CD4-positive, alpha-beta T cell treated with Interferon alpha-2 for 1 hour (primary cell): Measurements from ENCODE around the gene TRAF3IP3.

ENCODE experiments used
- DNase-seq, 2 donors: peaks; one replicate each; pipeline ENCODE4 v3.0.0-alpha.2; 2020 to 2022

TRAF3IP3 gene, protein sequence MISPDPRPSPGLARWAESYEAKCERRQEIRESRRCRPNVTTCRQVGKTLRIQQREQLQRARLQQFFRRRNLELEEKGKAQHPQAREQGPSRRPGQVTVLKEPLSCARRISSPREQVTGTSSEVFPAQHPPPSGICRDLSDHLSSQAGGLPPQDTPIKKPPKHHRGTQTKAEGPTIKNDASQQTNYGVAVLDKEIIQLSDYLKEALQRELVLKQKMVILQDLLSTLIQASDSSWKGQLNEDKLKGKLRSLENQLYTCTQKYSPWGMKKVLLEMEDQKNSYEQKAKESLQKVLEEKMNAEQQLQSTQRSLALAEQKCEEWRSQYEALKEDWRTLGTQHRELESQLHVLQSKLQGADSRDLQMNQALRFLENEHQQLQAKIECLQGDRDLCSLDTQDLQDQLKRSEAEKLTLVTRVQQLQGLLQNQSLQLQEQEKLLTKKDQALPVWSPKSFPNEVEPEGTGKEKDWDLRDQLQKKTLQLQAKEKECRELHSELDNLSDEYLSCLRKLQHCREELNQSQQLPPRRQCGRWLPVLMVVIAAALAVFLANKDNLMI

DNA sequence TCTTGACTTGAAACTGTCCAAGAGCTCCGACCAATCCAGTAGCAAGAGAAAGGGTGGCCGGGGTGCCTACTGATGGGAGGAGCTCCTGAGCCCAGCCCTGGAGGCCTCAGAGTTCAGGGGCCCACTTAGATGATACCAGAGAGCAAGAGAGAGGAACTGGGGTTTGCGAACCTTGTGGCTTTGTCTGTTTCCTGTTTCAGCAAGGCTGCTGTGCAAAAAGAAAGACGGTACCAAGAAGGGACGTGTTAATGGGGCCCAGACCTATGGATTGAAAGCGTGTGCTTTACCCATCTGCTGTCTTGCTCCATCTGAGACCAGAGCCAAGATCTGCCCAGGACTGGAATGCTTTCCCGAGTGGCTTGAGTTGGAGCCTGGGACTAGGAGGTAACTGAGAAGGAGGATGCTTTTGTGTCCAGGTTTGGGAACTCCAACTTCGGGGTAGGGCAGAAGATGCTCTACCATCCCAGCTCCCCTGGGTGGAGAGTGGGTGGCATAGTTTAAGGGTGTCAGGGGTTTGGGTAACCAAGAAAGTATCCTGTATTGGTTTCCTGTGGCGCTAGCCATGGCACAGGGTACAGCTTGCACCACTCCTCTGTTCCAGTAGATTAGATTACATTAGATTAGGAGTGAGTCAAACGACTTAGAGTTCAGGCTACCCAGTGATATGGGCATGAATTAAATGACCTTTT lies at the start of gene TRAF3IP3:
Gene TRAF3IP3, plus strand, starts transcription at position 128 of the 689 bp plus-strand sequence. CDS start 3,987 bp downstream, outside the sequence.
- peak; percentile 79 to 83 for DNase-seq

DNA sequence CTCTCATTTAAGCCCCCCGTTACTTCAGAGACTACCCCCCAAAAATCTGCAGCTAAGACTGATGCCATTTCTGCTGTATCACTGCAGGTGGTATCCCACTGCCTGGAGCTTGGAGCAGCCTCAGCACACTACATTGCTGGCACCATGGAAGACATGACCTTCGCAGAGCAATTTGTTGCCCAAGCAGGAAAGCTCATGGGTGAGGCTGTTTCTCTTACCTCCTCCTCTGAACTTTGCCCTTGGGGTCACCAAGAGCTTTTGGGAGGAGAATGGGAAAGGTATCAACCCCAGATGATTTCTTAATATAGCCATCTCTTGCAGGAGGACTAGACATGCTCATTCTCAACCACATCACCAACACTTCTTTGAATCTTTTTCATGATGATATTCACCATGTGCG lies 49.2 kb upstream of the TRAF3IP3 start:
- DNase-seq, result no peak

DNA sequence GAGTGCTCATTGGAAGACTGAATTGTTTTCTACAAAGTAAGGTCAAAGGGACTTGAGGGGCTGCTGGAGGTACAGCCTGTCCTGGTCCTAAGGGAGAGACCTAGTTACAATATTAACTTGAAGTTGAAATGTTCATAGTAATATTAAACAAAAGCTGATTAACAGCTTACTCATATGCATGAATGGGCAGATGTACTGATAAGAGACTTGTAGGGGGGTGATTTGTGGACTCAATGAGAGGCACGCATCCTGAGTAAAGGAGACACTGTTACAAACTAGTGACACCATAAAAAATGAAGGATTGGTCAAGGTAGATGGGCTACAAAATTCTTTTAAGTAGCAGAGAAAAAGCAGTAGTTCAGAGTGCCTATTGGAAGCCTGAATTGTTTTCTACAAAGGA lies 48.5 kb upstream of the TRAF3IP3 start:
- no peak for DNase-seq

DNA sequence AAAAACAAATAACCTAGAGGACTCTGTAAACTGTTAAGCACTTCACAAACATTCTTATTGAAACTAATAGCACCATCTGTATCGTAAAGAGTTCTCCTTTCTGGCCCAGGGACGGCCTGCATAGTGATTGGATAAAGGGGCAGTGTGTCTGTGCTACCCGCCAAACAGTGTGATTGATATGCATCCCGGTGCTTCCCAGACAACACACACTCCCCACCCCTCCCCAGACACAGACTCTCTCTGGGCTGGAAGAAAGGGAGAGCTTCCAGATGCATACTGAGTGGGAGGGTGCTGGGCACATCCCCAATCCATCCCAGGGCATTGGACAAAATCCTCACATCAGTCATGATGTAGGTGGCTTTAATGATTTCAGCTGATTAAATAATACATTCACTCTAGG lies 47.6 kb upstream of the TRAF3IP3 start:
- DNase-seq, result no peak

DNA sequence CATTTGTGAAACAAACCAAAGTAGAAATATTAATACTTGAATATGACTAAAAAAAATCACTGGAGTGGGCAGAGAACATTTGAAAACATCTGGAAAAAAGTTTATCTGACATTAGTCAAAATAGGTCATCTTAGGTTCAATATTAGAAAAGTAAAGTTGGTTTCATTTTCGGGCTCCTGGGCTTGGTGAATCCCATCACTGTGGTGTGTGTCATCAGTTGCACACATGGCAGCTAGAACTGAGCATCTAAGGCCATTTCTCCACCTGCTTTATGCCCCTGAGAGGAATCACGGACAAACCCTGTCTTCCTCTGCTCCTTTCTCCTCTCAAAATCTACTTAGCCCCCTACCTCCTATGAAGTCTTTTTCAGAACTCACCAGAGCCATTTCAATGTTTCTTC lies 45.8 kb upstream of the TRAF3IP3 start:
- peak in 1 of 2 donors; percentile 15 for DNase-seq

DNA sequence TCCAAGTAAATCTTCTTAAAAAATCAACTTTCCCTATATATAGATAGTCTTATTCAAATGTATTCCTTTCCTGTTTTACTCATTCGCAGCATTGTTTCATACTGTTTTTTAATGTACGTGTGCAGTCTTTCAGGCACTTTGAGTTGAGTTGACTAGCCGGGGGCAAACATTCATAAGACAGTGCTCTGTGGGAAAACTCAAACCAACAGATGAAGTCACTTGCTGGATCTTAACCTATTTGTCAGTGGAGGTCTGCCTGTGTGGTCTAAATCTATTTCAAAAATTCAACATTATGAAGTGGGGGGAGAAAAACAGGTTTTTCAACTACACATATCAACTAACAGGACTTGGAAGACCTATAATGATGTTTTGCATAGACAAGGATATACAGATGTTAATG lies 45.0 kb upstream of the TRAF3IP3 start:
- no peak for DNase-seq

DNA sequence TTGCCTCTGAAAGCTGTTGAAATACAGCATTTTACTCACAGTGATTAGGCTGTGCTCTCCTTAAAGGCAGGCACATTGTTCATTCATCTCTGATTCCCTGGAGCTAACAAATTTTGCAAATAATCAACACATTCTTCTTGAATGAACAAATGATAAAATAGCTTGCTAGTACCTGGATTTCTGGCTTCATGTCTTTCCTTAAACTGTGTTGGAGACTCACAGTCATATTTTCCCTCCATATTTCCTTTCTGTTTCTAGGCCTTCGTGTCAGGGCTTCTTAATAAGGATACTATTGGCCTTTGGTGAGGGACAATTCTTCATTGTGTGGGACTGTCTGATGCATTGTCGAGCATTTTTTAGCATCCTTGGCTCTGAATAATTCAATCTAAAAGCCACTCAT lies 41.5 kb upstream of the TRAF3IP3 start:
- no peak for DNase-seq

DNA sequence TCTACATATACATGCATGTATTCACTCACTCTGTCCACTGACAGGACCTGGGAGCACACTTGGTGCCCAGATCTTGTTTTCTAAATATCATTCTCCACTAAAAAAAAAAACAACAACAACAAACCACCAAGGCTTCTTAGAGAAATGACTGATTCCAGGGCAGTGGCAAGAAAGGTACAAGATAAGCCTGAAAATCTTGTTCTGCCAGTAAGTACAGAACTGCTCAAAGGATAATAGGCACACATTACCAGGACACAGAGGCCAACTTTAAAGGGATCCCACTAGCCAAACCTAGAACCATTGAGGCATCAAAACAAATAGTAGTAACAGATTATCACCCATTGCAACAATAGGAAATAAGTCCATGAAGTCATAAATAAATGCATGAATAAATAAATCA lies 40.5 kb upstream of the TRAF3IP3 start:
- DNase-seq, result no peak

DNA sequence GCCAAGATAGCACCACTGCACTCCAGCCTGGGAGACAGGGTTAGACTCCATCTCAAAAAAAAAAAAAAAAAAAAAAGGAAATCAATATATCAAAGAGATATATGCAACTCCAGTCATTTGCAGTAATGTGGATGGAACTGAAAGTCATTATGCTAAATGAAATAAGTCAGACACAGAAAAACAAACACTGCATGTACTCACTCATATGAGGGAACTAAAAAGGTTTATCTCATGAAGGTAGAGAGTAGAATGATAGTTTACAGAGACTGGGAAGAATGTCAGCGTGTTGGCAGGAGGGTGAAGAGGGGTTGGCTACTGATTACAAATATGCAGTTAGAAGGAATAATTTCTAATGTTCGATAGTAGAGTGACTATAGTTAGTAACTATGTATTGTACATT lies 38.0 kb upstream of the TRAF3IP3 start:
- DNase-seq, result no peak

DNA sequence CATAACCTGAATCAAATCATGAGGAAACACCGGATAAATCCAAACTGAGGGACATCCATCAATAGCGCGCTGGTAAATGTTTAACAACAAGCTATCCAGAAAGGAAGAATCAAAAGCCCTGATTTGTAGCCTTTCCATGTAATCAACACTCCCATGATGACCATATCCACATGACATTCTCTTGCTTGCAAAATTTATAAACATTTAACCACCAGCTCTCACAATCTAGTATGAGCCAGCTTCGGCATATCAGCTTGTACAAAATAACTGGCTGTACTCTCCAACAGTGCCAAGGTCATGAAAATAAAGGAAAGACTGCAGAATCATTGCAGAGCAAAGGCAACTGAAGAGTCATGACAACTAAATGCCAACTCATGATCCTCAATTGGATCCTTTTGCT lies 35.5 kb upstream of the TRAF3IP3 start:
- DNase-seq, result no peak

DNA sequence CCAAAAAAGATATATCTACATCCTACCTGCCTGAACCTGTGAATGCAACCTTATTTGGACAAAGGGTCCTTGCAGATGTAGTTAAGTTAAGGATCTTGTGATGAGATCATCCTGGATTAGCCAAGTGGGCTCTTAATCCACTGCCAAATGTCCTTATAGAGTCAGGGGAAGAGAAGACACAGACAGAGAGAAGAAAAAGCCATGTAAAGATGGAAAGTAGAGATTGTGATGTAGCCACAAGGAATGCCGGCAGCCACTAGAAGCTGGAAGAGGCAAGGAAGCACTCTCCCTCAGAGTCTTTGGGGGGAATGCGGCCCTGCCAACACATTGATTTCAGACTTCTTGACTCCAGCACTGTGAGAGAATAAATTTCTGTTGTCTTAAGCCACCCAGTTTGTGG lies 35.0 kb upstream of the TRAF3IP3 start:
- no peak for DNase-seq

DNA sequence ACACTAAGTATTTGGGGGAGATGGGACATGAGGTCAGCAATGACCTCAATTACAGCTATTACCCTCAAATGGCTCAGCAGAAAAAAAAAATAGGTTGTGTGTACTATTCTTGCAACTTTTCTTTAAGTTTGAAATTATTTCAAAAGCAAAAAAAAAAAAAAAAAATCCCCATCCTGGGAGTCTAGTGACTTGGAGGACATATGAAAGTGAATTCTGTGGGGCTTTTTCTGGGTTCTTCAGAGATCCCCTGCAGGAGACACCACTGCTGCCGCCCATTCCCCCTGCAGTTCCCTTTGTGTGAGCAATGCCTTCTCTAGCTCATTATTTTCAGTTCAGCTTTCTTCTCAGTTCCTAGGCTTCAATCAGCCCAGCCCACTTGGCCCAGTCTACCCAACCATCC lies 34.5 kb upstream of the TRAF3IP3 start:
- no peak for DNase-seq

DNA sequence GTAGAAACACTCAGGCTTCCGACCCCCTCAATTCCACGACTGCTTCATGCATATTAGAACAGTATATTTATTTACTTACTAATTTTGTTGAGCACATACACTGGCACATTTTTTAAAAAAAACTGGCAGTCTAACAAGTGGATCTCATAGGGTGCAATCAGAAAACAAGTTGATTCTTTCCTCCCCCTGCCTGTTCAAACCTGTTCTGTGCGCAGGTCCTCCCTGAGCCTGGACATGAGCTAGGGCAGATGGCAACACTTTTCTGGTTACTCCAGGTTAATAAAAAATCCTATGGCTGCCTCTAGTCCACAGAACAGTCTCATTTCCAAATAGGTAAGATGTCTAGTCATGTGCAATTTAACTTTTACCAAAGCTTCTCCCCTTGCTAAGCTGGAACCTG lies 32.6 kb upstream of the TRAF3IP3 start:
- no peak for DNase-seq

DNA sequence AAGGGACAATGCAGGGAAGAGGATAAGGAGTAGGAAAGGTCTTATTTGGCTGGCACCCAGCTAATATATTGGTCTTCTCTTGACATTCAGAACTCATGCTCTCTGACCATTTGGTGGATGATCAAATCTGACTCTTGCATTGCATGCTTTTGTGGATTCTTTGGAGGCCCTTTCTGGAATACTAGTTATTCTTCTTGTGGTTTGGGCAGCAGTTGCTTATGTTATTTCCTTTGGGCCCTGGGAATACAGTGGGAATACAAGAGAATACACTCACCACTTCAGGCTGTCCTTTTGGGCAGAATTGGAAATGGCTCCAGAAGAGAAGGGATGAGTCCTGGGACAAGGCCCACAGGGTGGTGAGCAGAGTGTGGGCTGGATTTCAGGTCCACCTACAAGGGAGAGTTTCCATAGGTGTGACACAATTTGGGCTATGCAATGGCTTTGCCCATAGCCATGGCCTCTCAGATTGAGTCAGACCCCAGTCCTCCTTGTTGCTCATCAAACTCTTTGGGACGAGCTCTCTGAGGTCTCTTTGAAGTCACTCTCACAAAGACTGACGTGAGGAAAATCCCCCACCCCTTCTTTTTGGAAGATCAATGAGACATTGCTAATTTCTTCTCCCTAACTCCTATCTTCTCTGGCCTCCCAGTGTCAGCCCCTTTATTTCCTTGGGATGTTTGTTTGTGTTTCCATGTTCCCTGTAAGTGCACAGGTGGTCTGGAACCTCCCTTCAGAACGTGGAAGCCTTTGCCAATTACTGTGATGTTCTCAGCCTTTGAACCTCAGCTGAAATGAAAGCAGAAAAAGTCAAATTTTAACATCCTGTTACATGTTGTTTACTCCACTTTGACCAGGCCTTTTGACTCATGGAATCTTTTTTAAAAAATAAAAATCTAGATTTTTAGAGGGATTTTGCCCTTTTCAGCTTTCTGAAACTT lies 31.8 kb upstream of the TRAF3IP3 start:
- DNase-seq, result no peak

DNA sequence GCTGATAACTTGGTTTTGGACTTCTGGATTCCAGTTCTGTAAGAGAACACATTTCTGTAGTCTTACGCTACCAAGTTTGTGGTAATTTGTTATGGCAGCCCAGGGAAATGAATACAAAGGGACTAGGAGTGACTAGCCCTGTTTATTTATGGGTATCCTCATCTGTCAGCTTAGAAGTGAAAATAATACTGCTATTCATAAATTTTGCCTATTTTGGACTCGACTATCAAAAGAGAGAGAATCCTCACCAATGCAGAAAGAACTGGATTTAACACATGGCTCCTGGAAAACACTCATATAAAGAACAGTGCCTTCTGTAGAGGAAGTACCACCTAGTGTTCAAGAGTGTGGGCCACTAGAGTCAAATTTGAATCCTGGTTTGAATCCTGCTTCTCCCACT lies 28.6 kb upstream of the TRAF3IP3 start:
- no peak for DNase-seq

DNA sequence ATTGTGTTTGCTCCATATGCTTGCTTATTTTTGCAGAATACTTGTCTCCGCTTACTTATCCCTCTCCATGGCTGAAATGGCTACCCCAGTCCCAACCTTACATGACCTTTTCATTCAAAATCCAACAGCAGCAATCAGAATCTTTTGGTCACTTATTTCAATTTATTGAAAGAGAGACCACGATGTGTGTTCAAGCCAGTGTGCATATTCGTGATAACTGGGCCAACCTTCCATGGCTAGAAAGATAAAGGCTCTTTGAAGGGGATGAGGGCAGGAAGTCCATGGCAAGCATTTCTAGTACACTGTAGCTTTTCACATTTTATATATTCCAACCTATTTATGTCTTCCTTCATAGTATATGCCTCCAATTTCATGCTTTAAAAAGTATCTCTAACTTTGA lies 28.1 kb upstream of the TRAF3IP3 start:
- no peak for DNase-seq

DNA sequence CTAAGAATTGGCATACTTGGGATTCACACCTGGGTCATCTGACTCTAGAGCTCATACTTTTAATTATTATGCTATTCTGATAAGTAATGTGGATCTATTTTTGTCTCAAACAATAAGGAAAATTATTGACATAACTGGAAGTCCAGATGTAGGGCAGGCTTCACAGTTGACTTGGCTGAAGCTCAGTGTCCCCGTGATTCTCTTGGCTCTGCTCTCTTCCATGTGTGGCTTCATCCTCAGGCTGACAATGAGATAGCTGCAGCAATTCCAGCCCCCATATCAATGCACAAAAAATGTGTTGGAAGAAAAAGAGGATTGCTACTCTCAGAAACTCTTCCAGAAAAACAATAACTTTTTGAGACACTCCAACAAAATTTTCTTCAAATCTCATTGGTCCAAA lies 27.4 kb upstream of the TRAF3IP3 start:
- no peak for DNase-seq

DNA sequence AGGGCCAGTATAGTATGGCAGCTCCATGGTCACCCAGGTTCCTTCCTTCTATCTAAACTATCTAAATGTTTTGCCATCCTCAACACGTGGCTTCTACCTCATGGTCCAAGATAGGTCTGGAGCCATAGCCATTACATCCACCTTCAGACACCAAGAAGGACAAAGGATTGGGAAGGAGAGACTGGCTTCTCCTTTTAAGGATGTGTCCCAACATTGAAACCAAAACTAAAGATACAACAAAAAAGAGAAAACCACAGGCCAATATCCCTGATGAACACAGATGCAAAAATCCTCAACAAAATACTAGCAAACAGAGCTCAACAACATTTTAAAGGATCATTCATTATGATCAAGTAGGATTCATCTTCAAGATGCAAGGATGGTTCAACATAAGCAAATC lies 26.4 kb upstream of the TRAF3IP3 start:
- no peak for DNase-seq

DNA sequence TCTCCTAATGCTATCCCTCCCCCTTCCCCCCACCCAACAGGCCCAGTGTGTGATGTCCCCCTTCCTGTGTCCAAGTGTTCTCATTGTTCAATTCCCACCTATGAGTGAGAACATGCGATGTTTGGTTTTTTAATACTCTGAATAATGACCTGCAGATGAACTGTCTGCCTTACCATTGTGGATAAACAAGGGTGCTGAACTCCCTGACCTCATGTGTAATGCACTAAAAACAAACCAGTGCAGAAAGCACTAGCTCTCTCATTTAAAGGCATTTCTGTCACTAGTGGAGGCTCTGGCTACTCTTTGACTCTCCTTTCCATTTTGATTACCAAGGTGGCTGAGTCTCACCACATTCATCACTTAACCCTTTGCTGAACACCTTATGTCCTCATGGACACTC lies 23.1 kb upstream of the TRAF3IP3 start:
- no peak for DNase-seq

DNA sequence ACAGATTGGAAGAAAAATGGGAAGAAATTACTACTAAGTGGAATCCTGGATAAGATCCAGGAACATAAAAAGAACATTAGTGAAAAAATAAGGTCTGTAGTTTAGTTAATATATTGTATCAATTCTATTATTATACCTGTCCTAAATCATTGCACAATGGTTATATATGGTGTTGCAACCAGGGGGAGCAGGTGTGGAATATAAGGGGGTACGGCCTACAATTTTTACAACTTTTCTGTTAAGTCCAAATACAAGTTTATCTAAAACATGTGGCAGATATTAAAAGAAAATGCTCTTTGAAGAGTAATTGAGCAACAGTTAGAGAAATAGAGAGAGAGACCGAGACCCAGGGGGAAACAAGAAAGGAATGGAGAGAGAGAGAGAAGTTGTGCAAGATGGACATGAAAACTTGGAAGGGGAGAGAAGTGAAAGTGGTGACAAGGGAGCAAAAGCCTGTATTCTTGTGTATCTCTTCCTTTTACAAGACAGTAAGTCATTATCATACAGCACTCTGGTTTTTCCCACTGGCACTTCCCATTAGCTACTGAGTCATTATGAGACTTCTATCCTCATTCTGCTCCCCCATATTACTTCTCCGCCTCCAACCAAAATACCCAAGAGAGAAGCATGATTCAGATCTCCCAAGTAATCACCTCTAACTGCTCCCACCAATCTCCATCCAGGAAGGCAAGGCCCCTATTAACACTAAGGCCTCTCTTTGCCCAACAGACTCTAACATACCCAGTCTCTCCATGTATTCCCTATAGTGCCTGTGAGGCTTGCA lies 22.3 kb upstream of the TRAF3IP3 start:
- DNase-seq, result peak in 1 of 2 donors; percentile 12

DNA sequence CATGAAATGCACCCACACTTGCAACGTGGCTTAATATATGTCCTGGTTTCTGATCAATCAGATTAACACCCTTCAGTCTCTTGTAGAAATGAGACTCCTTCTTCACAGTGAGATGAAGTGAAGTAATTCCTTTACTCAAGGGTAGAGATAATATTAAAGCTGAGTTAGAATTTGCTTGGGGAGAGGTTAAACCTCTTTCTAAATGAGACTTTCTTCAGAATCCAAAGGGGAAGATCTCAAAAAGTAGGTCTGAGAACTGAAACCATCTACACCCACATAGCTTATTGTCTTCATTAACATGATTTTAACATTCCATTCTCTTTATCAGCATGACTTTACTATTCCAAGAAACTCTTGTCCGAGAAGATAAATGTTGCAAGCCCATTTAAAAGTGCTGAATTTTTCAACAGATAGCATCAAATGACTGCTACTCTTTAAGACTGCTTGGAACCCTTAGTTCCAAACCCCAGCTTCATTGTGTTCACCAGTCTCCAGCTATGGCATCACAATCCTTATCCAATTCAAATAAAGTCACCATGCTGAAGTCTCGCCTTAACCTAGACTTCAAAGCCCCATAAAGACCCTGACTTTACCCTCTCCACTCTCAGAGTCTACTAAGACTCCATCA lies 19.2 kb upstream of the TRAF3IP3 start:
- DNase-seq, result no peak

DNA sequence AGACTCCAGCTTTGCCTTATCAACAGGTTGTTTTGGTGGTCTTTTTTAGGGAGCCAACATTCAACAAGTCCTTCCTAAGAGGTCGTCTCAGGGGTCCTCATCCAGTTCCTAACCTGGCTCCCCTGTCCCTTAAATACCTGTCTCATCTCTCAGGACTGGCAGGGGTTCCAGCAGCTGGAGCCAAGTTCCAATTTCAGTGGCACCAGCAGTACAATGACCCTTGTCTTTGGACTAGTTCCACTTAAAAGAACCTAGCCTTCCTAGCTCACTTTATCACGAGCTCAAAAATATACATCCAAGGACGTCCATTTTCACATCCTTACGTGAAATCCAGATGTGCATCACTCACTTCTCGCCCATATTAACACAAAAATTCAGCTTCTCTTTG lies 18.7 kb upstream of the TRAF3IP3 start:
- no peak for DNase-seq
